ENCODE data around the gene ASCC3.

GRCh38 chr6:100665041-100665380 is 216.1 kb downstream of the ASCC3 start:
- TF ChIP-seq POLR2A (IDR thresholded peaks at IDR 0.05; ENCODE audit: borderline replicate concordance, extremely low read depth, insufficient read depth, insufficient read length), result no peak
- TF ChIP-seq TCF7L2 (IDR thresholded peaks at IDR 0.05; ENCODE audit: borderline replicate concordance, extremely low read depth, insufficient read depth, insufficient read length), result no peak
- TF ChIP-seq, protein P1, sequence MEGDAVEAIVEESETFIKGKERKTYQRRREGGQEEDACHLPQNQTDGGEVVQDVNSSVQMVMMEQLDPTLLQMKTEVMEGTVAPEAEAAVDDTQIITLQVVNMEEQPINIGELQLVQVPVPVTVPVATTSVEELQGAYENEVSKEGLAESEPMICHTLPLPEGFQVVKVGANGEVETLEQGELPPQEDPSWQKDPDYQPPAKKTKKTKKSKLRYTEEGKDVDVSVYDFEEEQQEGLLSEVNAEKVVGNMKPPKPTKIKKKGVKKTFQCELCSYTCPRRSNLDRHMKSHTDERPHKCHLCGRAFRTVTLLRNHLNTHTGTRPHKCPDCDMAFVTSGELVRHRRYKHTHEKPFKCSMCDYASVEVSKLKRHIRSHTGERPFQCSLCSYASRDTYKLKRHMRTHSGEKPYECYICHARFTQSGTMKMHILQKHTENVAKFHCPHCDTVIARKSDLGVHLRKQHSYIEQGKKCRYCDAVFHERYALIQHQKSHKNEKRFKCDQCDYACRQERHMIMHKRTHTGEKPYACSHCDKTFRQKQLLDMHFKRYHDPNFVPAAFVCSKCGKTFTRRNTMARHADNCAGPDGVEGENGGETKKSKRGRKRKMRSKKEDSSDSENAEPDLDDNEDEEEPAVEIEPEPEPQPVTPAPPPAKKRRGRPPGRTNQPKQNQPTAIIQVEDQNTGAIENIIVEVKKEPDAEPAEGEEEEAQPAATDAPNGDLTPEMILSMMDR (IDR thresholded peaks at IDR 0.05 in 2 of 3, conservative IDR thresholded peaks at IDR 0.05 in 1 of 3; ENCODE audit: borderline replicate concordance in 1 of 3, insufficient read depth in 1 of 3, low read depth in 2 of 3, low read length in 2 of 3), result no peak
- no peak for TF ChIP-seq YY1 (IDR thresholded peaks at IDR 0.05; ENCODE audit: extremely low read depth, insufficient replicate concordance, low read depth, low read length)
- no peak for TF ChIP-seq EZH2phosphoT487 (IDR thresholded peaks at IDR 0.05; ENCODE audit: borderline replicate concordance)
- no peak for TF ChIP-seq FOSL1 (IDR thresholded peaks at IDR 0.05; ENCODE audit: low read depth)
- TF ChIP-seq POLR2AphosphoS5 (IDR thresholded peaks at IDR 0.05; ENCODE audit: low read depth, low read length), result no peak

Data from HCT116 (cell line).